K562 (cell line): Measurements from ENCODE around the gene AFF2.

Experiments used
- CTCF ChIP-seq, 3 experiments: IDR thresholded peaks in 2 of 3; conservative IDR thresholded peaks in 1 of 3; 2 replicates each; pipeline ENCODE4 v1.5.1; 2011 to 2012; ENCODE audit warnings: low read length in 3 of 3, mild to moderate bottlenecking in 3 of 3, control low read depth in 2 of 3, improper control_type of control experiment in 1 of 3, inconsistent platforms in 1 of 3, low read depth in 1 of 3, mixed read lengths in 1 of 3, moderate library complexity in 1 of 3; ENCODE audit not compliant: insufficient read depth in 2 of 3
- KLF16 ChIP-seq: IDR thresholded peaks from 2 replicates; pipeline ENCODE4 v1.6.1; 2016; ENCODE audit warnings: antibody characterized with exemption
- MEF2A ChIP-seq: IDR thresholded peaks from 2 replicates; pipeline ENCODE4 v1.6.1; 2011; ENCODE audit warnings: low read depth, mild to moderate bottlenecking, low read length, moderate library complexity; ENCODE audit not compliant: control insufficient read depth
- POLR2AphosphoS5 ChIP-seq: IDR thresholded peaks from 2 replicates; pipeline ENCODE4 v1.6.1; 2011; ENCODE audit warnings: mild to moderate bottlenecking, low read depth, low read length, moderate library complexity; ENCODE audit not compliant: control insufficient read depth, insufficient read depth
- SREBF2 ChIP-seq: sonication (generic); formaldehyde crosslinking; IDR thresholded peaks from 2 replicates; pipeline ENCODE4 v1.4.0; 2020; ENCODE audit warnings: mild to moderate bottlenecking, missing genetic modification reagents
- ZFX ChIP-seq: sonication (generic); formaldehyde crosslinking; IDR thresholded peaks from 2 replicates; pipeline ENCODE4 v1.8.0; 2022; ENCODE audit warnings: mild to moderate bottlenecking, missing genetic modification reagents, moderate library complexity
- ZNF274 ChIP-seq: IDR thresholded peaks from 2 replicates; pipeline ENCODE4 v1.6.1; 2011; ENCODE audit warnings: low read depth, mild to moderate bottlenecking, low read length, moderate library complexity, borderline replicate concordance
- TF ChIP-seq, protein P1 (sequence below), 2 experiments: IDR thresholded peaks; 2 replicates each; pipeline ENCODE4 v1.6.1; 2012; ENCODE audit warnings: improper control_type of control experiment in 2 of 2, low read depth in 2 of 2, low read length in 2 of 2, borderline replicate concordance in 1 of 2

DNA sequence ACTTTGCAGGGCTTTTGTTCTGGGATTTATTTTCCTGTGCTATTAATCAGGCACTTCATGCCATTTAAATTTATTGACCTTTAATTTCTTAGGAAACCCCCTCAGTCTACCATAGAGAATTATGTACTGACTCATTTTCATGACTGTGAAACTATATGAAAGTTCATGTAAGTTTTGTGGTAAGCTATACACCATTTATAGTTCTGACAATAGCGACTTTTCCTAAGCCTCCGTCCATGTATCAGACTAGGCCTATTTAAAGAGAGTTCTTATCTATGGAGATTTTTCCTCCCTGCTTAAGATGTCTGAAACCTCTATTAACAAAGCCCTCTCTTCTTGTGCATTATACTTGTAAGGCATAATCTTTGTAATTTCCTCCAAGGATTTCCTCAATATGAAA lies 111.6 kb downstream of the AFF2 start:
- TF ChIP-seq ZNF274 = no peak
- TF ChIP-seq CTCF (IDR thresholded peaks at IDR 0.05 in 2 of 3, conservative IDR thresholded peaks at IDR 0.05 in 1 of 3; ENCODE audit: insufficient read depth in 2 of 3, low read depth in 1 of 3, low read length in 3 of 3) = no peak
- TF ChIP-seq, protein P1, sequence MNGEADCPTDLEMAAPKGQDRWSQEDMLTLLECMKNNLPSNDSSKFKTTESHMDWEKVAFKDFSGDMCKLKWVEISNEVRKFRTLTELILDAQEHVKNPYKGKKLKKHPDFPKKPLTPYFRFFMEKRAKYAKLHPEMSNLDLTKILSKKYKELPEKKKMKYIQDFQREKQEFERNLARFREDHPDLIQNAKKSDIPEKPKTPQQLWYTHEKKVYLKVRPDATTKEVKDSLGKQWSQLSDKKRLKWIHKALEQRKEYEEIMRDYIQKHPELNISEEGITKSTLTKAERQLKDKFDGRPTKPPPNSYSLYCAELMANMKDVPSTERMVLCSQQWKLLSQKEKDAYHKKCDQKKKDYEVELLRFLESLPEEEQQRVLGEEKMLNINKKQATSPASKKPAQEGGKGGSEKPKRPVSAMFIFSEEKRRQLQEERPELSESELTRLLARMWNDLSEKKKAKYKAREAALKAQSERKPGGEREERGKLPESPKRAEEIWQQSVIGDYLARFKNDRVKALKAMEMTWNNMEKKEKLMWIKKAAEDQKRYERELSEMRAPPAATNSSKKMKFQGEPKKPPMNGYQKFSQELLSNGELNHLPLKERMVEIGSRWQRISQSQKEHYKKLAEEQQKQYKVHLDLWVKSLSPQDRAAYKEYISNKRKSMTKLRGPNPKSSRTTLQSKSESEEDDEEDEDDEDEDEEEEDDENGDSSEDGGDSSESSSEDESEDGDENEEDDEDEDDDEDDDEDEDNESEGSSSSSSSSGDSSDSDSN (IDR thresholded peaks at IDR 0.05; ENCODE audit: borderline replicate concordance in 1 of 2, low read depth in 2 of 2, low read length in 2 of 2) = no peak
- no peak for TF ChIP-seq KLF16
- no peak for TF ChIP-seq SREBF2 (CRISPR knock-in tag)
- no peak for TF ChIP-seq POLR2AphosphoS5
- TF ChIP-seq MEF2A = no peak
- TF ChIP-seq ZFX = no peak
